Myocyte (in vitro differentiated cells): ENCODE results near the gene MEIS1. TPM values are rescaled to one million over a fixed set of nuclear protein-coding genes. Genes with fewer than 3 reads are reported as not detected.
A peak's percentile ranks its signal among the peaks of the same experiment; 100 is the strongest.

Experiments used
- DNase-seq: peaks from one replicate; pipeline ENCODE4 v3.0.0-alpha.2; 2012; ENCODE audit warnings: low read depth
- total RNA-seq: library from RNA; depleted of rRNA; stranded (reverse); fragments of >200 nt; gene quantifications from 2 replicates; pipeline ENCODE4 v1.2.3, GENCODE V29; 2014

The MEIS1 gene
- total RNA-seq, 1 donor from 2014 or later = 2.2 TPM

DNA sequence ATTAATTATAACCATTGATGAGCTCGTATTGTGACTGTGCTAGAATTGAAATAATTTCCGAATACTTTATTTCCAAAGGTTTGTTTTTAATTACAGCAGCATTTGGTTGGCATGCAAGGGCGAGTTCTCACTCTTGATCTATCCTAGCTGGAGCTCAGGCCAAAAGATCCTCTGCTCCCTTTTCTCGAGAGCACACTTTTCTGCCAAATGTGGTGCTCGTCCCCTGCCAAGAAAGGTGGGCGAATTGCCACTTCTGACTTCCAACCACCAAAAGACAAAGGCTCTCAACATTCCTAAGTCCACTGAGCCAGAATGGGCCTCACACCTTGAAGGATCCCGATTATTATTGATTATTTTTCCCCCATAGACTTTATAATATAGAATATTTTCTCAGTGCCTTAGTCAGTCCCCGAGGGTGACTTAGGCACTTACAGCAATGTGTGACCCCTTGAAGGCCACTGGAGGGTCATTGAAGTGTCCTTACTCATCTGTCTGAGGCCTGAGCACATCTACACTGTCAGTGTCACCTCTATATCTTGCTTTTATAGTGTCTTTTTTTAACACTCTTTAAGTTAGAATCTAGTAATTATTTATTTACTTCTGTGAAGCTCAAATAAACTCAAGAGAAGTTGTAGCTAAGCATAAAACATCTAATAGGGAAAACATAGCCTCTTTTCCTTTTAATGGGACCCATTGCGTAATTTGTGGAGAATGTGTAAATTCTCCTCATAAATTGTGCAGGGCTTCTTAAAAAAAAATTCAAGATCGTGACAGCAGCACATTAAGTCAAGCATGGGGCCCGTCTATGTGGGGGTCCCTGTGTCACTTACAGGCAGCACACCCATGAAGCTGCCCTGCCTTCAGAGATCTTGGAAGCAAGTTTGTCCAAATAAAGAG lies 98.3 kb downstream of the MEIS1 start:
- DNase-seq = no peak

DNA sequence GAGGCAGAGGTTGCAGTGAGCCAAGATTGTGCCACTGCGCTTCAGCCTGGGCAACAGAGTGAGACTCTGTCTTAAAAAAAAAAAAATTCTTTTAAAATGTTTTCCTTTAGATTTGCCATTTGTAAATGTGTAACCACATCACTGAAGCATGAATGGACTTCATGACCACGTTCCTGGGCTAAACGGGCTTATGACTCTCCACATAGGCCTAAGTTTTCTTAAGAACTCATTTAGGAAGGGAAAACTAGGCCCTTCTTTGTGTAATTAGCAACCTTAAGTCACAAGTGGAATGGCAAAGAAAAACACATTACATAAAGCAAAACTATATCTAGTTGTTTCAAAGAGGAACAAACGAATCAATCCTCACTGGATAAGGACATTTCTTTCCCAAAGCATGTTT lies 99.5 kb downstream of the MEIS1 start:
- no peak for DNase-seq

DNA sequence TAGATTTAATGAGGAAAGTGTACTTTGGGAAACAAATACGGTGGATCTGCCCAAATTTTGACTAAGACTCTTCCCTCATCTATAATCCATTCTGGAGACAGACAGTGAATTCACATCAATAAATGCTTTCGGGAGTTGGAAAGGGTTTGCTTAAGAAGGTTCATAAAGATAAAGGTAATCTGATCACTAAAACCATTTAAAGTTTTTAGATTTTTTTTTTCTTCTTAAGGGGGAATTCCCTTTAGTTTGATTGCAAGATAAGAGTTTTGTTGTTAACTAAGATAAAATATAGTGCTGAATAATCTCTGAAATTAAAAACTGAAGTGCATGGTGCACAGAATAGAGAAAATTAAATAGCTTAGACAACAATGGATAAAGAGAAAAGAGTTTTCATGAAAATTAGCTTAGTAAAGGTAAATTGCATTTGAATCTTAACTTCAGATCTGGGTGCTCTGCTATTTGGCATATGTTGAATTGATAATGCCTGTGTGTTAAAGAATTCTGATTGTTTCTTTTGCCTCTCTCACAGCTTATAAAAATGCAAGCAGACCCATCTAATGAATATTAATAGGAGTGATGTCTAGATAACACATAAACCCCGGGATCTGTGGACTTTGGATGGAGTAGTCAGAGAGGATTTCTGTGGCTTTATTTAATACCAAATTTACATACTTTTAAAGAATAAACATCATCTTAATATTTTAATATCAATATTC lies 100.8 kb downstream of the MEIS1 start:
- no peak for DNase-seq

DNA sequence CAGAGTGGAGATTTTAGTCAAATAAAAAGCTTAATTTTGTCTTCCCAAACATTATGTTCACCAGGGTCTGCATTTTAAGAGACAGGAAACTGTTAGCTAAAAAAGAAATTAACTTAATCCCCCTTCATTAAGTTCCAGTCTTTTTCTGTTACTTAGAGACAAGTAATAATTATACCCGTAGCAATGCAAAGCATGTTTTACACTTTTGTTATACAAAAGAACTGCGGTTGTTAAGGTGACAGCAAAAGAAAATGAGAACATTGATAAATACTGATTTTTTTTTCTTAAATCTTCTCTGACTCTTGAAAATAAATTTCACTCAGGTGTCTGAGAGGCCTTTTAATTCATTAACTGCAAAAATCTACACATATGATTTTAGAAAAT lies 101.4 kb downstream of the MEIS1 start:
- DNase-seq = no peak

DNA sequence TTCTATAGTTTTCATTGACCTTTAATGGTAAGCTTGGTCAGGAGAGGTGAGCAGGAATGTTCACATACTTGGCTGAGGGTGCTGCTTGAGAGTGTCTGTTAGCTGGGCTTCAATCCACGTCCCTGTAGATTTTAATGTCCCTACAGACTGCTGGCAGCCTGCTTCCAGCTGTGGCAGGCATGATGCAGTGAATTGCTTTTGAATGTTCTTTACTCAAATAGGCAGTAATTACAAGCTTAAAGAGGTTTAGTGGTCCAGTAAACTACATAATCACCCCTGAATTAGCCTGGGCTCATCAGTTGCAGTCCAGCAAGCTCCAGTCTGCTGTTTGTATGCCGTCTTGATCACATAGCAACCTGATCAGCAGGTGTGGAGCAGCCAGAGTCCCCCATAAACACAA lies 102.1 kb downstream of the MEIS1 start:
- no peak for DNase-seq

DNA sequence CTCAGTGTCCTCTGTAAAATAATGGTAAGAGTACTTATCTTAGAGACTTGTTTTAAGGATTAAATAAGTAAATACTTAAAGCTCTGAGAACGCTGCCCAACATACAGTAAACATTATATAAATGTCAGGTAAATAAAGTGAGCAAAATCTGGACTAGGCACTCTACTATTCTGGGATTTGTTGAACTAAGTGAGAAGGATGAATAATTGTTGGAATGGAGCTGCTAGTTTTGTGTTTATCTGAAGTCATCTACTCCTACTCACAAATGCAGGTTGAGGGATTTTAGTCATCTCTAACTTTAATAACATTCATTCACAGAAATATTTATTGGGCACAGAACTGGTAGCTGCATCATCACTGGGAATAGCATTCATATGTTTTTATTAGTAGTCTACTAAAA lies 103.4 kb downstream of the MEIS1 start:
- no peak for DNase-seq

DNA sequence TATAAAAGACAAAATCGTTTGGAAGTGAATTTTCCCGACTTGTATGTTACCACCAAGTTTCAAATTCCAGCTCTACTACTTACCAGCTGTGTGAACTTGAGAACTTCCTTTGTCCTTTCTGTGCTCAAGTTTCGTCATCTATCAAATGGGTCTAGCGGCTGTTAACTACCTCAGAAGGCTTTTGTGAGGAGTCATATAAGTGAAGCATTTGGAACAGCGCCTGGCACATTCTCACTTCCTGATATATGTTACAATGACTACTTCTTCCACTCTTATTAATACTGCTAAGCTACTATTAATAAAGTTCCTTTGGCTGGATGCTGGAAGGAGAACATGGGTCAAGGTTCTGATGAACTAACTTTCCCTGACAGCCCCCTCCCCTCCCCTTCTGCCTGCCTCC lies 104.5 kb downstream of the MEIS1 start:
- no peak for DNase-seq

DNA sequence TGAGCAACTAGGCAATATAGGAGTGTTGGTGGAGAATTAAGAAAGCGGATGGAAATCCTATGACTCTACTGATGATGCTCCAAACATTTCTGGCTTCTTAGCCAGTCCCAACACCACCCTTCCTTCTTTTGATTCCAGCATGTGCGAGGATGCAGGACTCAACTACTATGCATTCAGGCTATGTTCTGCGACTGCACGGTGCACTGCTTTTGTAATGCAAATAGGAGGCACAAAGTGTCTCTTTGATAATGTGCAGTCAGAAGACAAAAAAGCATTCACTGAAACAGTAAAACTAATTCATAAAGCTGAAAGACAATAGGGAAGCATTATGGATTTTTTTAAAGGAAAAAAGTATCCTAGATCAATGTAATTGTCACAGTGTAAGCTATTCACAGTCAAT lies 106.7 kb downstream of the MEIS1 start:
- DNase-seq = no peak

DNA sequence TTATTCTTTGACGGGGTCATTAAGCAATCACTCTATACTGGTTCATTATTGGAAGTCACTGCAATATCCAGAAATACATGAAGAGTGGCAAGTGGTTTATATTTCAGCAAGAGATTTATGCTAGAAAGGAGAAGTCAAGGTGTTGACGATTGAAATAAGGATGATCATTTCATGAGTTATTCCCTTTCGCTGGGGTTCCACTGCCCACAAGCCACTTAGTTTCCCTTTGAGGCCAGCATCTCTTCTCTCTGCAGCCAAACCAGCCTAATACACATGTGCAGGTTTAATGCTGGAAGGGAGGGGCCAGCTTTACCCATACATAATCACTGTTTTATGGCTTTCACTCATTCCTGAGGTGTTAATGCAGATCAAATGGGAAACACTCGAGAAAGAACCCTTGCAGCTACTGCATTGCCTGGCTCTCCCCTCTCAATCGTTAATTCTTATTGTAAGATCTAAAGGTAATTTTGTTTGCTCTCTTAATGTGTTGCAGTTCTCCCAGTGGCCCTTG lies 108.4 kb downstream of the MEIS1 start:
- no peak for DNase-seq

DNA sequence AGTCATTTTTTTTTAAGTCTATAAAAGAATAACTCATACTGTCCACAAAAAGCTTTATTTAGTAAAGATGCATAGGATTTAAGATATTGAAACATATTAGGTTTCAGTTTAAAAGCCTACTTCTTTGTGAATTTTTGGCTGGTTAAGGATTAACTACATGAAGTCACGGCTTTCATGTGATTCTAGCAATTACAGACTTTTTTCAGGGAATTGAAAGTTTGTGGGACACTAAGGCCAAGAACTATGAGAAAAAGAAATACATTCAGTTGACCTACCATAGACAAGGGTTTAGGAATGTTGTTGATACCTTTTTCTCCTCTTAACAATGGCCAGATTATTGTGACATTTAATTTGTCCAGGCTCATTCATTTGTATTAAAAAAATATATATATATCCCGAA lies 109.3 kb downstream of the MEIS1 start:
- no peak for DNase-seq

DNA sequence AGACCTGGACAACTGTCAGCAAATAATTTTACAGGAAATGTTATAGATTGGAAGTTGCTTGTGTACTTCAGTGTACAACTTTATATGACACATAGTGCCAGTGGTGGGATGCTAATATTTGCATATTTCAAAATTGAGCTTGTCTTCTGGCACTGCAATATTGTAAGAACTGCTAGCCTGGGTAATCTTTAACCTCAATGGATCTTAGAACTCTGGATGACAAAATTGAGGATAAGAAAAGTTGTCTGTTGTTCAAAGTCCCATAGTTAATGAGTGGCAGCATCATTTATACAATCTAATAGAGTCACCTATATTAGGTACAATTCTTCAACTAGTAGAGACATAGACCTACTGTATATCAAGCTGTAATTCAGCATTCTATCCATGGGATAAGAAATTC lies 110.3 kb downstream of the MEIS1 start:
- no peak for DNase-seq

DNA sequence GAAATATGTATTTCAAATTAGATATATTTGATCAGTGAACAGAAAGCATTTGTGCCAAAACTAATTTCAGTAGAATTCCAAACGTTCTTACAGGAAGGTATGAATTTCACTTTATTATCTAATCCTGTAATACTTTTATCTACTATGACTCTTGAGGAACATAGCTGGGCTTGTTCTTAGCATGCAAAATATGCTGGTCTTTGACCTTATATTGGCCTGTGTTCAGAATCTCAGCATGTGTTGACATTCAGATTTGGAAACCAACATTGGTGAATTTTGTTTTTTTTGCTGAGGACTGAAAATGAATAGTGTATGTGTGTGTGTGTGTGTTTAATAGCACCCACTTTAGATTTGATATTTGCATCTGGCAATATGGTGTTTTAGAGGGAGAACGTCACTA lies 112.2 kb downstream of the MEIS1 start:
- DNase-seq = no peak

DNA sequence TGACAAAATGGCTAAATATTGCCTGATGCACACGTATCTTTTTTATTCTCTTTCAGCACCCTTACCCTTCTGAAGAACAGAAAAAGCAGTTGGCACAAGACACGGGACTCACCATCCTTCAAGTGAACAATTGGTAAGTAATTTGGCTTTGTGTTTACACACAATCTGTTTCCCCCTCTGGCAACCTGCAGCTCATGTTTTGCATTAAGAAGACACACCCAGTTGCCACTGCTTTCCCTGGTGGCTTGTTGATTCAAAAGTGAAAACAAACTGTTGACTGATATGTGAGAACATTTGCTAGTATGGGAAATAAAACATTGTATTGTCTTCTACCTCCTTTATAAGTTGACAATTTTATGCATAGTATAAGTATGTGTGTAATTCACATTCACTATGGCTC lies 113.0 kb downstream of the MEIS1 start:
- DNase-seq = no peak

DNA sequence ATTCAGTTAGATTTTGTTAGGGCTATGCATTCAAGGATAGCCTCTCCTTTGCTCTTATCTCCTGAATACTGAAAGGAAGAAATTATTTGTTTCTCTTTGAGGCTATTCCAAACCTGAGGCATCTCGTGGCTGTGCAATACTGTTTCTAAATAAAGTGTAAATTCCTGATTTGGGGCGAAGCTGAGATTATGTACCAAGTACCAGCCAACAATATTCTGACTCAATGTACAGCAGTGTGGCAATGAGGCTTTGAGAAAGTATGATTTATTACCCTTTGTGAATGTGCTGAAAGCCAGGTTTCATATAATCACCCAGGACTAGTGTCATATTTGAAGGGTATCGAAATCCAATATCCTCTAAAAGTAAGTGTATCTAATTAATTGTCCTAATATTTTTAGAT lies 113.5 kb downstream of the MEIS1 start:
- DNase-seq = no peak

DNA sequence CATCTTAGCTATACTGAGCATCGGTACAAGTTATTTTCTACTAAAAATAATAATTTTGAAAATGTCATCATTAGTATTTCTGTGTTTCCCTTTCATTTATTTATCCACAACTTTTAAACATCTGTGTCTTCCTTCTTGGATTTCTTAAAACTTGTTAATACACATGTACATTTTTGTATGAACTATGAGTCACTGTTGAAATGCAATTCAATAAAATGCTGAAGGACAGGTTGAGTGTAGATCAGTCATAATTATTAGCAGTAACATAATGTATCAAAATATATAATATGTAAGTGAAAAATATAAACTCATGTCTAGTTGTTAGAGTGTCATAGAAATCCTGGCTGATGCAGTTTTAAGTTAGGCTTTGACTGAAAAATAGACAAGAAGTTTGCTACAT lies 115.9 kb downstream of the MEIS1 start:
- no peak for DNase-seq

DNA sequence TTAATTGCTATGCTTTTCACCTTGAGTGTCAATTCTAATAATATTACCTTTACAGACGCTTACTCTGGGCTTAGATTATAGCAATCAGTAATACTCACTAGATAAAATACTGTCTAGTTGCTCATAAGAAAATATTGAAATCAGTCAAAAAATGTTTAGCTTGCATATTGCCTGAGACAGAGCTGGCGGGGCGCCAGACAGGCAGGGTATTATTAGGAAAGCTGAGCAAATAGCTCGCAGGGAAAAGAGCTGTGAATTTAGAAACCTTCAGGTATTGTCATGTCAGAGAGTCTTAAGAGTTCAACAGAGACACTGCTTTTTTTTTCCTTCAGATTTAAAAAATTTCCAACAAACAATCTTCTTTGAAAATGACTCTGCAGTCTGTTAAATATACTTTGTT lies 118.4 kb downstream of the MEIS1 start:
- DNase-seq = no peak

DNA sequence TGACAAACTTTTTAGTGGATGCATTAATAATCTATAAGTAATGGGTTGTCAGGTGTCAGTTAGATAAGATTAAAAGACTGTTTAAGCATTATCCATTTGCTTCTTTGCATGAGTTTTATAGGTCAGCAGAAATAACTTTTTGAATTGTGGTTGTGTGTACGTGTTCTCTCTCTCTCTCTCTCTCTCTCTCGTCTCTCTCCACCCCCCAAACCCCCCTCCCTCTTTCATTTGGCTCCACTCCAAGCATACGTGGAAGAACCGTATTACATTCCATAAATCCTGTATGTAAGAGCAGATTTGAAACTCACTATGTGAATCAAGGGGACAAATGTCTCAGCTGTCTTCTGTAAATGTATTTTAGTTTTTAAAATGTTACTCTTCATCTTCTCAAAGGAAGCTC lies 120.2 kb downstream of the MEIS1 start:
- DNase-seq = no peak

DNA sequence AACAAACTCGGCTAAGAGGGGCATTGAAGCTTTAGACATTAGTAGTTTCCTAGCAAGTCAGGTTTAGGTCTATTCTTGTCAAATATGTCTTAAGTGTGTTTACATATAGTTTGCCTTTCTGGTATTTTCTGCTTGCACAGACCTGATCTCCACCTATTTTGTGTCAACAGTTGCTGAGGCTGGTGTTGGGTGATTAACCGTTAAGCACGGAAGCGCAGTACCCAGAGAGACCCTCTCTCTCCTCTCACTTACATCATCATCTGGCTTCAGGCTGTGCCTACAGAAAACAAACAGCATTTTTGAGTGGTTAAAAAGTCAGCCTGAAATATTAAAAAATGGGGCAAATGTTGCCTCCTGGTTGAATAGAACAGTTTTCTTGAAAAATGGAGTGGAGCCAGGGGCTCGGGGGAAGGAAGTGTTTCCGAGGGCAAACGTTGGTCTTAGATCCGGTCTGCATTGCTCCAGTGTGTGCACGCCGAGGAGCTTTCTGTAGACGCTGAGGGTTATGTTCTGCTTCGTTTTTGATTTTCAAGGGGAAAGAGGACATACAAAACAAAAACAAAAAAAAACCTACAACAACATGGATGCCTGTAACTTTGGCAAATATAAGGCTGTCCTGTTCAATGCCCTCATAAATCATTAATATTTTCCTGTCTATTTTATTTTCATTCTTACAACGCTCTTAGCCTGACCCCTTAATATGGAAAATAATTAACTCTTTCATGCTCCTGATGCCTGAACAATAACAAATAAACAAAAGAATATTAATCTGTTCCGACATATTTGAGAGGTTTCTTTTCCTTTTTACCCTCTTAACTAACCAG lies 120.8 kb downstream of the MEIS1 start:
- DNase-seq = no peak

DNA sequence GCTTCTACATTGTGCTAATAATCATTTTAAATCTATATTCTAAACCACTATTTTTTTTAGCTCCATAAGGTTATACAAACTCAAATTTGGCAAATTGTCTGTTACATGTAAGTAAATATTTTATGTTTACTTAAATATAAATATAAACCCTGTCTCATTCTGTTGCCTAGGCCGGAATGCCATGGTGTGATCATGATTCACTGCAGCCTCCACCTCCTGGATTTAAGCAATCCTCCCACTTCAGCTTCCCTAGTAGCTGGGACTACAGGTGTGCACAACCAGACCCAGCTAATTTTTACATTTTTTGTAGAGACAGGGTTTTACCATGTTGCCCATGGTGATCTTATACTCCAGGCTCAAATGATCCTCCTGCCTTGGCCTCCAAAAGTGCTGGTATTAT lies 124.7 kb downstream of the MEIS1 start:
- DNase-seq = no peak

DNA sequence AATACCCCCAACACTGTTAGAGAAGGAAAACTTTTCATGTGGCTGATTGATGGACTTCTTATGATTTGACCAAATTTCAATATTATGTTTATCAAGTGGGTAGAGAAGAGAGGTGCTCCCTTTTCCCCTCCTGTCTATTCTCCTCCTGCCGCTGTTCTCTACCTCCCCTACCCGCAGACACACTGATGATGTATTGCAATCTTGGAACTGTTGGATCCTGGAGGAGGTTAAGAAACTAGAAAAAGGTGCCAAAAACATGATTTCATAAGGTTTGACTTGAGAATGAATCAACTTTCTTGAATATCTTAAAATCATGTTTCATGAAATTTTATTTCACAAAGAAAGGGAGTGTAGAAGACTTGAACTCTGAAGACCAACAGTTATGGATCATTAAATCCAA lies 125.8 kb downstream of the MEIS1 start:
- DNase-seq = no peak

DNA sequence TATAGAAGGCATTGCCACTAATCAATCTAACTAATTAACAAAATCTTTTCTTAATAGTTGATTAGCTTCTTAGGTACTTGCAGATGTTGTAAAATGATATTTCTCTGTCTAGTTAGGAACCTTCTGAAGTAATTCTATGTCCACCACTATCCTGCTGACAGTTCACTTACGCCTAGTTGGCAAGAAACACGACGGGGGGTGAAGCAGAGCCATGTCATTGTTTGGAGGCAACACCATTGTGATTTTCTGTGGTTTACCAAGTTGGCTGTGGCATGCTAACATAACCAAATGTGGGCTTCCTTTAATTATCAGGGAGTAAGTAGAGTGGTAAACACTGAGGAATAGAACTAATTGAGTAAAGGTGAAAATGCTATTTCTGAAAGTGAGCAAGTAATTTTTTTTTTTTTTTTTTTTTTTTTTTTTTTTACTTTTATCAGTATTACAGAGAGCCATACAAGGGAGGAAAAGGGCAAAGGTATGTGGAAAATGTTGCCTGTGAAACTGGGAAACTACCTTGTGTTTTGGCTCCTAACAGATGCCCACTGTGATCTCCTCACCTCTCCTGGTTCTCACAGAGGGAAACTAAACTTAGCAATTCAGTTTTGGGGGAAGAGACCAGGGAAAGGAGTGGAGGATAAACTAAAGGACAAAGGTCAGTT lies 126.8 kb downstream of the MEIS1 start:
- peak; percentile 38 for DNase-seq
